B cell (primary cell): ENCODE results near the gene PTPN5. TPM values are rescaled to one million over a fixed set of nuclear protein-coding genes. Genes with fewer than 3 reads are reported as not detected.

ENCODE experiments used
- ATAC-seq: fragments of 200-7000 bp; cut with Tn5 transposase; one replicate; pipeline ENCODE4 v1.10.0; 2021; ENCODE audit warnings: low read depth, mild to moderate bottlenecking, moderate number of reproducible peaks, moderate library complexity
- CTCF ChIA-PET: fragments of 350-600 bp; sonication (Branson Sonifier 250); formaldehyde crosslinking; loops from one replicate; lab custom pipeline; 2021; ENCODE audit warnings: antibody characterized with exemption, inconsistent platforms; lab: Charles Lee
- POLR2A ChIA-PET: fragments of 350-600 bp; sonication (Branson Sonifier 250); formaldehyde crosslinking; loops from one replicate; lab custom pipeline; 2021; ENCODE audit warnings: antibody characterized with exemption; lab: Charles Lee
- DNase-seq: peaks from one replicate; pipeline ENCODE4 v3.0.0; 2013
- H2AFZ ChIP-seq: 2 replicates; pipeline ENCODE4 v1.6.1; 2012; ENCODE audit warnings: mild to moderate bottlenecking, low read depth, low read length; ENCODE audit not compliant: insufficient read depth, poor library complexity, severe bottlenecking
- H3K27ac ChIP-seq, 2 donors: 1 replicate in 1 of 2; 2 replicates in 1 of 2; pipeline ENCODE4 v1.5.1; 2012 to 2013; ENCODE audit warnings: low read length in 2 of 2, mild to moderate bottlenecking in 2 of 2, moderate library complexity in 1 of 2
- H3K27me3 ChIP-seq, 4 experiments: fragments of 200-600 bp in 1 of 4; sonication (generic) in 1 of 4; replicated peaks in 1 of 4; 1 replicate in 2 of 4; 2 replicates in 2 of 4; pipeline versions ENCODE4 v1.6.1 to v1.7.0; 2013 to 2016; ENCODE audit warnings: low read length in 3 of 4, mild to moderate bottlenecking in 2 of 4, mixed read lengths in 1 of 4, moderate library complexity in 1 of 4; ENCODE audit not compliant: insufficient read depth in 4 of 4, control insufficient read depth in 3 of 4; ENCODE audit errors: control extremely low read depth in 1 of 4
- H3K36me3 ChIP-seq, 2 experiments: replicated peaks in 1 of 2; 1 replicate in 1 of 2; 2 replicates in 1 of 2; pipeline versions ENCODE4 v1.6.1 to v1.7.1; 2013; ENCODE audit warnings: low read length in 1 of 2; ENCODE audit not compliant: insufficient read depth in 2 of 2, control insufficient read depth in 1 of 2; ENCODE audit errors: control extremely low read depth in 1 of 2, extremely low read depth in 1 of 2
- H3K4me1 ChIP-seq, 2 donors: fragments of 200-600 bp in 1 of 2; sonication (generic) in 1 of 2; 1 replicate in 1 of 2; 2 replicates in 1 of 2; pipeline versions ENCODE4 v1.5.1 to v1.6.1; 2013 to 2017; ENCODE audit warnings: low read length in 2 of 2; ENCODE audit not compliant: control insufficient read depth in 2 of 2, insufficient read depth in 2 of 2
- H3K4me2 ChIP-seq: replicated peaks from 2 replicates; pipeline ENCODE3; 2012; ENCODE audit warnings: mild to moderate bottlenecking, low read depth, low read length; ENCODE audit not compliant: poor library complexity, severe bottlenecking
- H3K4me3 ChIP-seq, 5 experiments: fragments of 200-600 bp in 1 of 5; sonication (generic) in 1 of 5; 1 replicate in 3 of 5; 2 replicates in 2 of 5; pipeline versions ENCODE4 v1.5.1 to v1.7.0; 2011 to 2016; ENCODE audit warnings: low read length in 4 of 5, mild to moderate bottlenecking in 4 of 5, low read depth in 2 of 5, control low read depth in 1 of 5, moderate library complexity in 1 of 5; ENCODE audit not compliant: insufficient read depth in 1 of 5; ENCODE audit errors: control extremely low read depth in 1 of 5, extremely low read depth in 1 of 5
- H3K79me2 ChIP-seq: fragments of 200-600 bp; sonication (generic); one replicate; pipeline ENCODE4 v1.6.0; 2016; ENCODE audit warnings: low read length; ENCODE audit not compliant: control insufficient read depth, insufficient read depth
- H3K9ac ChIP-seq: fragments of 200-600 bp; sonication (generic); 2 replicates; pipeline ENCODE4 v1.6.1; 2017; ENCODE audit warnings: mild to moderate bottlenecking, low read length, moderate library complexity
- H3K9me3 ChIP-seq, 3 donors: one replicate each; pipeline versions ENCODE4 v1.6.1 to v1.7.1; 2013; ENCODE audit warnings: low read length in 2 of 3; ENCODE audit not compliant: control insufficient read depth in 2 of 3, insufficient read depth in 1 of 3; ENCODE audit errors: control extremely low read depth in 1 of 3
- H4K20me1 ChIP-seq: 2 replicates; pipeline ENCODE4 v1.6.0; 2012; ENCODE audit warnings: mild to moderate bottlenecking, low read length; ENCODE audit not compliant: insufficient read depth, control insufficient read depth, poor library complexity, severe bottlenecking
- H3K27ac Mint-ChIP-seq: one replicate; pipeline ENCODE4 v1.8.0; 2021; ENCODE audit warnings: mixed read lengths
- H3K27me3 Mint-ChIP-seq: one replicate; pipeline ENCODE4 v1.8.0; 2021; ENCODE audit warnings: mixed read lengths
- H3K4me1 Mint-ChIP-seq: one replicate; pipeline ENCODE4 v1.8.0; 2021; ENCODE audit warnings: mixed read lengths
- H3K4me3 Mint-ChIP-seq: one replicate; pipeline ENCODE4 v1.8.0; 2021; ENCODE audit warnings: mixed read lengths
- H3K9me3 Mint-ChIP-seq: one replicate; pipeline ENCODE4 v1.8.0; 2022; ENCODE audit warnings: mixed read lengths; ENCODE audit not compliant: insufficient read depth
- CTCF ChIP-seq: fragments of 200-600 bp; IDR thresholded peaks from one replicate; pipeline ENCODE4 v1.8.0; 2022; ENCODE audit warnings: antibody characterized with exemption, mild to moderate bottlenecking
- EZH2 ChIP-seq: IDR thresholded peaks from 2 replicates; pipeline ENCODE4 v1.6.1; 2012; ENCODE audit warnings: borderline replicate concordance, low read depth, mild to moderate bottlenecking, moderate library complexity, low read length; ENCODE audit not compliant: insufficient read depth, poor library complexity, severe bottlenecking
- WGBS: methylation state at CpG from one replicate; pipeline ENCODE4 v1.1.5; 2013; ENCODE audit warnings: missing lambda C conversion rate; ENCODE audit not compliant: insufficient coverage; 5-methylcytosine and 5-hydroxymethylcytosine counted together
- intact Hi-C: fragments of 100-400 bp; cut with micrococcal nuclease; formaldehyde crosslinking; loops from one replicate; pipeline ENCODE4 v1.10.0; 2022
- polyA plus RNA-seq: library from polyadenylated mRNA; depleted of rRNA; stranded (reverse); fragments of >200 nt; gene quantifications from 2 replicates; pipeline ENCODE4 v1.2.3, GENCODE V29; 2012
- total RNA-seq, 2 donors: library from RNA; stranded (reverse); fragments of 120-200 nt in 1 of 2; gene quantifications; 1 replicate in 1 of 2; 2 replicates in 1 of 2; pipeline versions ENCODE4 v1.2.3 to v1.2.4, GENCODE V29; 2013 to 2022

PTPN5 gene
- total and polyA plus RNA-seq, 2 donors (not counting 1 experiment from before 2014, with no cell fraction given), result not detected

- Mint-ChIP-seq H3K27ac (no peak overlapping the region), H3K4me3 (no peak overlapping the region), H3K27me3 (peaks cover 3% of the 10 kb centered on the region), H3K4me1 (no peaks in the 10 kb centered on the region), H3K9me3 (no peaks in the 10 kb centered on the region)
- no peak overlapping the region for H3K27ac ChIP-seq
- intact Hi-C loops, result no loop called here
- H3K4me2 ChIP-seq, result no peak overlapping the region
- no peaks in the 10 kb centered on the region for H3K79me2 ChIP-seq
- no peaks in the 10 kb centered on the region for H3K4me1 ChIP-seq
- no peak overlapping the region for H3K9ac ChIP-seq
- ChIA-PET CTCF (interaction anchor here (1.0 to 1.7 kb wide), 3 partner anchors 15 to 628 kb away, joined by 3 to 5 read pairs (median 3); no protein-coding TSS in a partner anchor), POLR2A (no interaction called here)
- no peak overlapping the region for H2AFZ ChIP-seq
- no peaks in the 10 kb centered on the region for H3K9me3 ChIP-seq
- WGBS, result 84% methylated on average over 8 of the region's 10 CpGs
- H3K27me3 ChIP-seq, result peaks cover 0 to 2% (median 0%) of the 10 kb centered on the region in 4 experiments
- H3K36me3 ChIP-seq, result no peaks in the 10 kb centered on the region
- no peak overlapping the region for H3K4me3 ChIP-seq
- H4K20me1 ChIP-seq, result no peaks in the 10 kb centered on the region
- TF ChIP-seq CTCF (no peak), EZH2 (no peak)
- no peak for DNase-seq
- no peak for ATAC-seq
These were observed 48.2 kb downstream of the PTPN5 start for GRCh38 chr11:18743365-18743764.

- Histone ChIP-seq H3K9ac (no peak overlapping the region), H4K20me1 (no peaks in the 10 kb centered on the region), H3K4me2 (no peak overlapping the region), H3K9me3 (no peaks in the 10 kb centered on the region), H3K4me3 (no peak overlapping the region), H3K27me3 (peaks cover 0 to 2% (median 0%) of the 10 kb centered on the region in 4 experiments), H3K36me3 (no peaks in the 10 kb centered on the region), H2AFZ (no peak overlapping the region), H3K79me2 (no peaks in the 10 kb centered on the region), H3K27ac (no peak overlapping the region), H3K4me1 (no peaks in the 10 kb centered on the region)
- TF ChIP-seq EZH2 (no peak), CTCF (no peak)
- no peaks in the 10 kb centered on the region for H3K9me3 Mint-ChIP-seq
- DNase-seq, result no peak
- CTCF ChIA-PET, result interaction anchor here (1.0 to 3.6 kb wide), 3 partner anchors 10 to 20 kb away, joined by 3 to 18 read pairs (median 12); no protein-coding TSS in a partner anchor
- intact Hi-C loops, result no loop called here
- POLR2A ChIA-PET, result no interaction called here
- peaks cover 3% of the 10 kb centered on the region for H3K27me3 Mint-ChIP-seq
- no peak overlapping the region for H3K27ac Mint-ChIP-seq
- H3K4me3 Mint-ChIP-seq, result no peak overlapping the region
- WGBS, result 84% methylated on average over 2 of the region's 3 CpGs
- H3K4me1 Mint-ChIP-seq, result no peaks in the 10 kb centered on the region
- ATAC-seq, result no peak
These were observed 49.8 kb downstream of the PTPN5 start for GRCh38 chr11:18741783-18742182.
